ENCODE measurements around the gene CXCL14.

Gene CXCL14

DNA sequence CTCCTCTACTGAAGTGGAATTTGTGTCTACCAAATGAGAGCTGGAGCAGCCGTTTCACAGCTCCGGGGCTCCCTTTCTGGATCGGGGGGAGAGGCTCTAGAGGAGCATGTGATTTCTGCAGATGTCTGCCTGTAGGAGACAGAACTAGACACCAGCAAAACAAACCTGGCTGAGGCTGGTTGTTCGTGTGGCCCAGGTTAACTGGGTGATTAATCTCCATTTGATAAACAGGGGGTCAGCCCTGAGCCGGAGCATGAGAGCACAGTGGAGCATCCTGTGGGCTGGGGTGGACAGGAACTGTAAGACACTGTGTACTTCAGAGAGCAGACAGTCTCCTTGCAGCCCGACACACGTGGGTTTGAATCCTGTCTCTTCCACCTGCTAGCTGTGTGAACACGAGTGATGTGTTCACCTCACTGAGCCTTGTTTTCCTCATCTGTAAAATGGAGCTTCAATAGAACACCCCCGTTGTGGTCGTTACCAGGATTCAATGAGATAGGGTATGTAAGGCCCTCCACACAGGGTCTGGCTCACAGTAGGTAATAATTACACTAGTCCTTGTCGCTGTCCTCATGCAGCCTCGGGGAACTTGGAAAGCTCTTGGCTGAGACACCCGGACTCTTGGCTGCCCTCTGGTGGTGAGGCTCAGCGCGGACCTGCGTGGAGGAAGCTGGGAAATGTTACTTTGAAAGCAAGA is 12.9 kb downstream of the CXCL14 start:
- H3K27me3 ChIP-seq (ENCODE audit: insufficient read depth, low read length): no peaks in the 10 kb centered on the region
- no peak overlapping the region for H3K9ac ChIP-seq (ENCODE audit: low read length)
- no peak overlapping the region for H2BK12ac ChIP-seq (ENCODE audit: low read length)
- H3K27ac ChIP-seq (ENCODE audit: low read depth, low read length): no peak overlapping the region
- no peak overlapping the region for H4K12ac ChIP-seq (ENCODE audit: low read depth, low read length)
- H2AFZ ChIP-seq (ENCODE audit: insufficient read depth, low read length, poor library complexity): no peak overlapping the region
- H3K4me3 ChIP-seq (ENCODE audit: low read depth, low read length): no peak overlapping the region
- H2AK5ac ChIP-seq (ENCODE audit: low read length): no peak overlapping the region
- H3K4ac ChIP-seq (ENCODE audit: low read depth, low read length): no peak overlapping the region
- no peak overlapping the region for H4K8ac ChIP-seq (ENCODE audit: low read depth, low read length)
- no peak overlapping the region for H3K23ac ChIP-seq (ENCODE audit: low read length)
- H2BK120ac ChIP-seq (ENCODE audit: insufficient read depth, low read length, poor library complexity): no peak overlapping the region
- H3K4me2 ChIP-seq (ENCODE audit: low read length): no peak overlapping the region
- no peak overlapping the region for H4K91ac ChIP-seq (ENCODE audit: low read depth, low read length)
- no peaks in the 10 kb centered on the region for H3K4me1 ChIP-seq (ENCODE audit: control insufficient read depth in 1 of 2, insufficient read depth in 2 of 2, low read length in 2 of 2)
- peak; percentile 51 to 80 for DNase-seq
- no peaks in the 10 kb centered on the region for H3K79me2 ChIP-seq (ENCODE audit: control insufficient read depth, insufficient read depth, low read length, poor library complexity)
- no peaks in the 10 kb centered on the region for H3K36me3 ChIP-seq (ENCODE audit: control insufficient read depth in 1 of 2, insufficient read depth in 2 of 2, low read length in 2 of 2)
- no peaks in the 10 kb centered on the region for H3K79me1 ChIP-seq (ENCODE audit: low read length)
- WGBS (ENCODE audit: extremely low coverage, insufficient coverage, insufficient read length): no CpG with 5 or more reads among the region's 16 CpGs
- H3K9me3 ChIP-seq (ENCODE audit: insufficient read depth, low read depth, low read length): no peaks in the 10 kb centered on the region
- H2BK5ac ChIP-seq (ENCODE audit: low read depth, low read length, poor library complexity): no peak overlapping the region
- H3K18ac ChIP-seq (ENCODE audit: low read length): no peak overlapping the region
- no peak overlapping the region for H3K14ac ChIP-seq (ENCODE audit: low read length)

DNA sequence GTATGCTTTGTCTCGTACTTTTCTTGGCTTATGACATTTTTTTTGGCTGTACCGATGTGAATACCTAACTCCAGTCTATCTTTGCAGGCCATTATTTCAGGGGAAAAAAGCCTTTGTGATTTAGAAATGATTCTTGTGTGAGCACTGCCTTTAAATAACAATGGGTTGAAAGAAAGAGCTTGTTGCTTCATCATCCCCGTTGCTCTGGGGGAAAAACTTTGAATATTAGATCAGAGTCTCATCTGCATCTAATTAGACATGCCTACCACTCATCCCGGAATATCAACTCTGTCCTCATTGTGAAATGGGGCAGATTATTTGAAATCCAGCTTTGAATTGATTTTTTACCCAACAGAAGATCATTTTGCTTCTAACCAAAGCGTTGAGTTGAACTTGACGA is 13.5 kb downstream of the CXCL14 start:
- no peak for DNase-seq
- Histone ChIP-seq H4K91ac (ENCODE audit: low read depth, low read length) (no peak overlapping the region), H2BK12ac (ENCODE audit: low read length) (no peak overlapping the region), H3K27ac (ENCODE audit: low read depth, low read length) (no peak overlapping the region), H3K4me3 (ENCODE audit: low read depth, low read length) (no peak overlapping the region), H2BK5ac (ENCODE audit: low read depth, low read length, poor library complexity) (no peak overlapping the region), H3K23ac (ENCODE audit: low read length) (no peak overlapping the region), H3K79me2 (ENCODE audit: control insufficient read depth, insufficient read depth, low read length, poor library complexity) (no peaks in the 10 kb centered on the region), H3K4me2 (ENCODE audit: low read length) (no peak overlapping the region), H3K79me1 (ENCODE audit: low read length) (no peaks in the 10 kb centered on the region), H2AK5ac (ENCODE audit: low read length) (no peak overlapping the region), H3K14ac (ENCODE audit: low read length) (no peak overlapping the region), H3K4me1 (ENCODE audit: control insufficient read depth in 1 of 2, insufficient read depth in 2 of 2, low read length in 2 of 2) (no peaks in the 10 kb centered on the region), H3K18ac (ENCODE audit: low read length) (no peak overlapping the region), H3K9me3 (ENCODE audit: insufficient read depth, low read depth, low read length) (no peaks in the 10 kb centered on the region), H3K27me3 (ENCODE audit: insufficient read depth, low read length) (no peaks in the 10 kb centered on the region), H3K36me3 (ENCODE audit: control insufficient read depth in 1 of 2, insufficient read depth in 2 of 2, low read length in 2 of 2) (no peaks in the 10 kb centered on the region), H3K9ac (ENCODE audit: low read length) (no peak overlapping the region), H2AFZ (ENCODE audit: insufficient read depth, low read length, poor library complexity) (no peak overlapping the region), H4K12ac (ENCODE audit: low read depth, low read length) (no peak overlapping the region), H4K8ac (ENCODE audit: low read depth, low read length) (no peak overlapping the region), H3K4ac (ENCODE audit: low read depth, low read length) (no peak overlapping the region), H2BK120ac (ENCODE audit: insufficient read depth, low read length, poor library complexity) (no peak overlapping the region)
- no CpG with 5 or more reads among the region's 6 CpGs for WGBS (ENCODE audit: extremely low coverage, insufficient coverage, insufficient read length)

DNA sequence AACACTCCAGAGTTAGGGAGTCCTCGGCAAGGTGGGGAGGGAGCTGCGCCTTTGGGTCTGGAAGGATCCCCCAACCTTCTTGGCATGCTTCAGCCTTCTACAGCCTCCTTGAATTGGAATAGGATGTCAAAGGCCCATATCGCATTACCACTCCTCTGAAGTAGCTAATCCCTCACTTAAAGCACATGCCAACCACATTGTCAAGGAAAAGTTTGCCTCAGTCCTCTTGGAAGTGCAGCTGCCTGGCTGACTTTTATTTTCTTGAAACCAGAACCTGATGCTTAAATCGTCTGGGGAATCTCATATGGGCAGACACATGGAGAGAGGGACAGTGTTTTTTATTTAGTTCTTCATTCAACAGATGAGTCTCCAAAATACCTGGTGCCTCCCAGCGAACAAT is 14.5 kb downstream of the CXCL14 start:
- no peaks in the 10 kb centered on the region for H3K4me1 ChIP-seq (ENCODE audit: control insufficient read depth in 1 of 2, insufficient read depth in 2 of 2, low read length in 2 of 2)
- no peak overlapping the region for H4K91ac ChIP-seq (ENCODE audit: low read depth, low read length)
- H3K4me2 ChIP-seq (ENCODE audit: low read length): no peak overlapping the region
- no peak overlapping the region for H2AK5ac ChIP-seq (ENCODE audit: low read length)
- H2BK12ac ChIP-seq (ENCODE audit: low read length): no peak overlapping the region
- H3K36me3 ChIP-seq (ENCODE audit: control insufficient read depth in 1 of 2, insufficient read depth in 2 of 2, low read length in 2 of 2): no peaks in the 10 kb centered on the region
- no peak for DNase-seq
- no peaks in the 10 kb centered on the region for H3K79me2 ChIP-seq (ENCODE audit: control insufficient read depth, insufficient read depth, low read length, poor library complexity)
- peak overlapping the region; percentile 20 for H3K4me3 ChIP-seq (ENCODE audit: low read depth, low read length)
- H3K79me1 ChIP-seq (ENCODE audit: low read length): no peaks in the 10 kb centered on the region
- no peaks in the 10 kb centered on the region for H3K27me3 ChIP-seq (ENCODE audit: insufficient read depth, low read length)
- H3K4ac ChIP-seq (ENCODE audit: low read depth, low read length): no peak overlapping the region
- H2AFZ ChIP-seq (ENCODE audit: insufficient read depth, low read length, poor library complexity): no peak overlapping the region
- H3K27ac ChIP-seq (ENCODE audit: low read depth, low read length): no peak overlapping the region
- no peak overlapping the region for H3K18ac ChIP-seq (ENCODE audit: low read length)
- H2BK120ac ChIP-seq (ENCODE audit: insufficient read depth, low read length, poor library complexity): no peak overlapping the region
- H4K8ac ChIP-seq (ENCODE audit: low read depth, low read length): no peak overlapping the region
- H3K14ac ChIP-seq (ENCODE audit: low read length): no peak overlapping the region
- no peak overlapping the region for H2BK5ac ChIP-seq (ENCODE audit: low read depth, low read length, poor library complexity)
- H3K9ac ChIP-seq (ENCODE audit: low read length): no peak overlapping the region
- H3K23ac ChIP-seq (ENCODE audit: low read length): no peak overlapping the region
- no peaks in the 10 kb centered on the region for H3K9me3 ChIP-seq (ENCODE audit: insufficient read depth, low read depth, low read length)
- no peak overlapping the region for H4K12ac ChIP-seq (ENCODE audit: low read depth, low read length)
- WGBS (ENCODE audit: extremely low coverage, insufficient coverage, insufficient read length): no CpG with 5 or more reads among the region's 5 CpGs

DNA sequence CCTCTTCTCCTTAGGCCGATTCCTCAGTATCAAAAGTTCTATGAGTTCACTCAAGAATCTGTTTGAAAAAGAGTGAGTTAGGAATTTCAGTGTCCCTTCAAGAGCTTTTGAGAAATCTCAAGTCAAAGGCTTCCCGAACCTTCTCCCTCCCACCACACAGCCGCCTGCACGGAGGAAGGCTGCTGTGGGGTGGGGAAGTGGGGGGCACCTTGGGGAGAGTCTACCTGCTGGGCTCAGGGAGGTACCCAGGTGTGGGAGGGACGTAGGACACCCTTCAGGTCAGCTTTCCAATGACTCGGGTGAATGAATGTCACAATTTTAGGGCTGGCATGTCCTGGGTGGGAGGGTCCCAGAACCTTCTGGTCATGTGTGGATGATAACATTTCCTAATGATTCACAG is 17.5 kb downstream of the CXCL14 start:
- WGBS (ENCODE audit: extremely low coverage, insufficient coverage, insufficient read length): no CpG with 5 or more reads among the region's 6 CpGs
- H3K27ac ChIP-seq (ENCODE audit: low read depth, low read length): no peak overlapping the region
- H3K4me3 ChIP-seq (ENCODE audit: low read depth, low read length): no peak overlapping the region
- H3K18ac ChIP-seq (ENCODE audit: low read length): no peak overlapping the region
- H3K23ac ChIP-seq (ENCODE audit: low read length): no peak overlapping the region
- H2AFZ ChIP-seq (ENCODE audit: insufficient read depth, low read length, poor library complexity): no peak overlapping the region
- no peak overlapping the region for H3K9ac ChIP-seq (ENCODE audit: low read length)
- H2BK5ac ChIP-seq (ENCODE audit: low read depth, low read length, poor library complexity): no peak overlapping the region
- no peak overlapping the region for H2BK12ac ChIP-seq (ENCODE audit: low read length)
- no peak overlapping the region for H3K4ac ChIP-seq (ENCODE audit: low read depth, low read length)
- H3K79me2 ChIP-seq (ENCODE audit: control insufficient read depth, insufficient read depth, low read length, poor library complexity): no peaks in the 10 kb centered on the region
- no peaks in the 10 kb centered on the region for H3K4me1 ChIP-seq (ENCODE audit: control insufficient read depth in 1 of 2, insufficient read depth in 2 of 2, low read length in 2 of 2)
- H4K8ac ChIP-seq (ENCODE audit: low read depth, low read length): no peak overlapping the region
- no peak overlapping the region for H3K14ac ChIP-seq (ENCODE audit: low read length)
- H2AK5ac ChIP-seq (ENCODE audit: low read length): no peak overlapping the region
- no peaks in the 10 kb centered on the region for H3K27me3 ChIP-seq (ENCODE audit: insufficient read depth, low read length)
- H4K12ac ChIP-seq (ENCODE audit: low read depth, low read length): no peak overlapping the region
- no peak overlapping the region for H3K4me2 ChIP-seq (ENCODE audit: low read length)
- H2BK120ac ChIP-seq (ENCODE audit: insufficient read depth, low read length, poor library complexity): no peak overlapping the region
- no peak overlapping the region for H4K91ac ChIP-seq (ENCODE audit: low read depth, low read length)
- DNase-seq: no peak
- no peaks in the 10 kb centered on the region for H3K36me3 ChIP-seq (ENCODE audit: control insufficient read depth in 1 of 2, insufficient read depth in 2 of 2, low read length in 2 of 2)
- no peaks in the 10 kb centered on the region for H3K9me3 ChIP-seq (ENCODE audit: insufficient read depth, low read depth, low read length)
- H3K79me1 ChIP-seq (ENCODE audit: low read length): no peaks in the 10 kb centered on the region
